ENCODE results near the gene HELLS.

DNA sequence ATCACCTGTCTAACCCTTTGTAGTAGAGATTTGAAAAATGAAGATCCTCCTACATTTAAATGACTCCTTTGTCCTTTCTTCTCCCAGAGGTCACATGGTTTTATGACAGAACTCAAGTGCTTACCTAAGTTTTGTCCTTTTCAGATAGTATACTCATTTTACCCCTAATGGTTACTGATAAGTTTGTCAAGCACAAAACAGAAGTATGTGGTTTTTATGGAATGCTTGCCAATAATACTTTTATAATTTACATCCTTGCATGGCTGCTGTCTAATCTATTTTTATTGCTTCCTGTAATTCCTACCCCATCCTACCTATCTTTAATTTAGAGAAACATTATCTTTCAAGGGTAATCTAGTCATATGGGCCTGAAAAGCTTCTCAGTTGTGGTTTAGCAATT, 37.5 kb downstream of the HELLS start:
- TF ChIP-seq, protein P1, sequence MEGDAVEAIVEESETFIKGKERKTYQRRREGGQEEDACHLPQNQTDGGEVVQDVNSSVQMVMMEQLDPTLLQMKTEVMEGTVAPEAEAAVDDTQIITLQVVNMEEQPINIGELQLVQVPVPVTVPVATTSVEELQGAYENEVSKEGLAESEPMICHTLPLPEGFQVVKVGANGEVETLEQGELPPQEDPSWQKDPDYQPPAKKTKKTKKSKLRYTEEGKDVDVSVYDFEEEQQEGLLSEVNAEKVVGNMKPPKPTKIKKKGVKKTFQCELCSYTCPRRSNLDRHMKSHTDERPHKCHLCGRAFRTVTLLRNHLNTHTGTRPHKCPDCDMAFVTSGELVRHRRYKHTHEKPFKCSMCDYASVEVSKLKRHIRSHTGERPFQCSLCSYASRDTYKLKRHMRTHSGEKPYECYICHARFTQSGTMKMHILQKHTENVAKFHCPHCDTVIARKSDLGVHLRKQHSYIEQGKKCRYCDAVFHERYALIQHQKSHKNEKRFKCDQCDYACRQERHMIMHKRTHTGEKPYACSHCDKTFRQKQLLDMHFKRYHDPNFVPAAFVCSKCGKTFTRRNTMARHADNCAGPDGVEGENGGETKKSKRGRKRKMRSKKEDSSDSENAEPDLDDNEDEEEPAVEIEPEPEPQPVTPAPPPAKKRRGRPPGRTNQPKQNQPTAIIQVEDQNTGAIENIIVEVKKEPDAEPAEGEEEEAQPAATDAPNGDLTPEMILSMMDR (IDR thresholded peaks at IDR 0.05 in 2 of 3, conservative IDR thresholded peaks at IDR 0.05 in 1 of 3; ENCODE audit: control insufficient read depth in 2 of 3, extremely low read depth in 1 of 3, insufficient read depth in 1 of 3, low read depth in 3 of 3, low read length in 3 of 3), result no peak
- no peak for TF ChIP-seq CBFB (IDR thresholded peaks at IDR 0.05; ENCODE audit: low read depth)
- no peak for TF ChIP-seq ZBED1 (IDR thresholded peaks at IDR 0.05; ENCODE audit: borderline replicate concordance)
- TF ChIP-seq SMC3 (IDR thresholded peaks at IDR 0.05; ENCODE audit: borderline replicate concordance, low read length), result no peak
- no peak for TF ChIP-seq POLR2A (IDR thresholded peaks at IDR 0.05; ENCODE audit: low read depth, low read length)

Measured in GM12878 (cell line).